ENCODE results near the gene SYT1.

GRCh38 chr12:79020106-79020505, 155.5 kb downstream of the SYT1 start:
- TF ChIP-seq POLR2A (IDR thresholded peaks at IDR 0.05; ENCODE audit: control extremely low read depth in 1 of 2, low read depth in 2 of 2, low read length in 2 of 2): no peak
- no peak for TF ChIP-seq ATF3 (IDR thresholded peaks at IDR 0.05; ENCODE audit: insufficient read depth, low read depth, low read length)
- no peak for TF ChIP-seq POLR2AphosphoS5 (IDR thresholded peaks at IDR 0.05; ENCODE audit: low read depth, low read length)

Measured in H1 (cell line).